ENCODE data around the gene TM4SF18. TPM values are rescaled to one million over a fixed set of nuclear protein-coding genes. Genes with fewer than 3 reads are reported as not detected.

Gene TM4SF18
- polyA plus RNA-seq, 1 donor from 2014 or later: not detected

- TF ChIP-seq EZH2 (IDR thresholded peaks at IDR 0.05; ENCODE audit: borderline replicate concordance, insufficient read depth, low read length, poor library complexity, severe bottlenecking) (no peak), MXI1 (conservative IDR thresholded peaks at IDR 0.05; ENCODE audit: poor library complexity, severe bottlenecking) (no peak), POLR2AphosphoS5 (IDR thresholded peaks at IDR 0.05) (no peak), CTCF (IDR thresholded peaks at IDR 0.05; ENCODE audit: poor library complexity, severe bottlenecking) (no peak), REST (IDR thresholded peaks at IDR 0.05; ENCODE audit: borderline replicate concordance) (no peak), EP300 (conservative IDR thresholded peaks at IDR 0.05; ENCODE audit: poor library complexity, severe bottlenecking) (no peak), RAD21 (conservative IDR thresholded peaks at IDR 0.05) (no peak)
Measured at GRCh38 chr3:149284034-149284433, 49.4 kb downstream of the TM4SF18 start.

GRCh38 chr3:149283401-149283800, 50.0 kb downstream of the TM4SF18 start:
- H3K9ac ChIP-seq (ENCODE audit: low read length): no peak overlapping the region
- TF ChIP-seq RAD21 (conservative IDR thresholded peaks at IDR 0.05) (no peak), EP300 (conservative IDR thresholded peaks at IDR 0.05; ENCODE audit: poor library complexity, severe bottlenecking) (no peak), EZH2 (IDR thresholded peaks at IDR 0.05; ENCODE audit: borderline replicate concordance, insufficient read depth, low read length, poor library complexity, severe bottlenecking) (no peak), REST (IDR thresholded peaks at IDR 0.05; ENCODE audit: borderline replicate concordance) (no peak), SMC3 (conservative IDR thresholded peaks at IDR 0.05; ENCODE audit: poor library complexity) (no peak), POLR2AphosphoS5 (IDR thresholded peaks at IDR 0.05) (no peak), MXI1 (conservative IDR thresholded peaks at IDR 0.05; ENCODE audit: poor library complexity, severe bottlenecking) (no peak), CTCF (IDR thresholded peaks at IDR 0.05; ENCODE audit: poor library complexity, severe bottlenecking) (no peak), TAF1 (IDR thresholded peaks at IDR 0.05; ENCODE audit: low read depth) (no peak)
- no peaks in the 10 kb centered on the region for H3K79me2 ChIP-seq (replicated peaks; ENCODE audit: insufficient read depth, low read length)
- no peak overlapping the region for H3K4me3 ChIP-seq (ENCODE audit: low read length)
- H2AFZ ChIP-seq (ENCODE audit: low read depth, low read length): no peak overlapping the region
- no peaks in the 10 kb centered on the region for H4K20me1 ChIP-seq (ENCODE audit: insufficient read depth)
- H3K36me3 ChIP-seq (ENCODE audit: insufficient read depth, low read length): no peaks in the 10 kb centered on the region
- no peak overlapping the region for H3K27ac ChIP-seq (ENCODE audit: low read length)
- no peaks in the 10 kb centered on the region for H3F3A ChIP-seq (ENCODE audit: insufficient read depth, low read length, poor library complexity, severe bottlenecking)
- H3K9me2 ChIP-seq (ENCODE audit: insufficient read depth, low read length): no peaks in the 10 kb centered on the region
- H3K27me3 ChIP-seq (ENCODE audit: insufficient read depth, low read depth, low read length): no peaks in the 10 kb centered on the region
- H3K9me3 ChIP-seq (ENCODE audit: low read length): no peaks in the 10 kb centered on the region
- no peak overlapping the region for H3K4me2 ChIP-seq (ENCODE audit: low read length)

More at GRCh38 chr3:149284034-149284433, 49.4 kb downstream of the TM4SF18 start:
- no peaks in the 10 kb centered on the region for H3K9me2 ChIP-seq (ENCODE audit: insufficient read depth, low read length)
- H3F3A ChIP-seq (ENCODE audit: insufficient read depth, low read length, poor library complexity, severe bottlenecking): no peaks in the 10 kb centered on the region
- no peaks in the 10 kb centered on the region for H3K36me3 ChIP-seq (ENCODE audit: insufficient read depth, low read length)
- H3K9me3 ChIP-seq (ENCODE audit: low read length): no peaks in the 10 kb centered on the region
- no peak overlapping the region for H3K9ac ChIP-seq (ENCODE audit: low read length)
- no peaks in the 10 kb centered on the region for H3K27me3 ChIP-seq (ENCODE audit: insufficient read depth, low read depth, low read length)
- H3K27ac ChIP-seq (ENCODE audit: low read length): no peak overlapping the region
- no peaks in the 10 kb centered on the region for H4K20me1 ChIP-seq (ENCODE audit: insufficient read depth)
- H3K4me3 ChIP-seq (ENCODE audit: low read length): no peak overlapping the region
- H3K79me2 ChIP-seq (replicated peaks; ENCODE audit: insufficient read depth, low read length): no peaks in the 10 kb centered on the region
- H2AFZ ChIP-seq (ENCODE audit: low read depth, low read length): no peak overlapping the region
- H3K4me2 ChIP-seq (ENCODE audit: low read length): no peak overlapping the region
